Pancreas (tissue), 10 donors: ENCODE results near the gene RASSF8. TPM values are rescaled to one million over a fixed set of nuclear protein-coding genes. Genes with fewer than 3 reads are reported as not detected.

Experiments
- ATAC-seq, 4 donors: fragments of 200-7000 bp; cut with Tn5 transposase; one replicate each; pipeline versions ENCODE4 v1.8.0 to v1.9.1; 2020; ENCODE audit warnings: mild to moderate bottlenecking in 4 of 4, moderate library complexity in 4 of 4
- DNase-seq, 6 donors: peaks; one replicate each; pipeline ENCODE4 v3.0.0-alpha.2; 2020
- FAIRE-seq: peaks from 2 replicates; lab custom pipeline; 2012; peaks lifted over from hg19 to GRCh38; lab: Jason Lieb, UNC
- H3K27ac ChIP-seq, 4 donors: fragments of 200-600 bp; sonication (generic); 1 replicate in 3 of 4; 2 replicates in 1 of 4; pipeline versions ENCODE4 v1.5.0 to v1.8.0; 2020
- H3K27me3 ChIP-seq, 4 donors: fragments of 200-600 bp; one replicate each; pipeline ENCODE4 v1.8.0; 2021
- H3K36me3 ChIP-seq, 3 donors: fragments of 200-600 bp; sonication (generic) in 1 of 3; one replicate each; pipeline versions ENCODE4 v1.5.0 to v1.8.0; 2020 to 2021
- H3K4me1 ChIP-seq, 3 donors: fragments of 200-600 bp; one replicate each; pipeline ENCODE4 v1.8.0; 2021
- H3K4me3 ChIP-seq, 4 donors: fragments of 200-600 bp; sonication (generic) in 2 of 4; one replicate each; pipeline versions ENCODE4 v1.5.0 to v1.8.0; 2020 to 2021
- H3K9me3 ChIP-seq, 4 donors: fragments of 200-600 bp; one replicate each; pipeline ENCODE4 v1.8.0; 2021
- WGBS, 2 donors: extraction: QIAGEN DNeasy Blood & Tissue Kit; methylation state at CpG; one replicate each; pipeline ENCODE4 v1.1.7; 2013; 5-methylcytosine and 5-hydroxymethylcytosine counted together
- intact Hi-C, 3 donors: fragments of 100-400 bp; cut with DNase I; formaldehyde crosslinking; loops; one replicate each; pipeline versions ENCODE4 v1.11.1 to v1.14.2; 2022
- polyA plus RNA-seq, 2 donors: library from polyadenylated mRNA; stranded (reverse); fragments of 200-250 nt; gene quantifications; one replicate each; pipeline ENCODE4 v1.2.3, GENCODE V29; 2013
- total RNA-seq, 6 donors: library from RNA; stranded (reverse); fragmentation: NEBNext Ultra II Directional in 4 of 6; extraction: Animal tissue kit (Norgen Biotek cat#: 25700) in 4 of 6; gene quantifications; one replicate each; pipeline versions ENCODE4 v1.2.1 to v1.2.4, GENCODE V29; 2021 to 2023
- TF ChIP-seq, protein P1 (sequence below), 4 donors: fragments of 200-600 bp; sonication (generic) in 3 of 4; IDR thresholded peaks; one replicate each; pipeline versions ENCODE4 v1.5.0 to v1.8.0; 2021; ENCODE audit warnings: antibody characterized with exemption in 4 of 4
- donor health status: healthy with polysubstance abuse.
- donor health status: DM: no; HTN: no; CAD: no; lungs with moderate emphysema.
- donor health status: DM: no; HTN: no; CAD: no.
- donor health status: control.
- donor health status: control.
- donor health status: Bipolar disorder and iron deficiency.
- donor health status: DM: yes; HTN: yes; CAD: no.
- donor health status: DM: no; HTN: no; CAD: no.
- donor health status: DM: no; HTN: no; CAD: no.
- donor health status: DM: yes; HTN: yes; CAD: no.

The RASSF8 gene
- total and polyA plus RNA-seq, 8 donors: 4.3 to 25.0 (median 7.4) TPM

DNA sequence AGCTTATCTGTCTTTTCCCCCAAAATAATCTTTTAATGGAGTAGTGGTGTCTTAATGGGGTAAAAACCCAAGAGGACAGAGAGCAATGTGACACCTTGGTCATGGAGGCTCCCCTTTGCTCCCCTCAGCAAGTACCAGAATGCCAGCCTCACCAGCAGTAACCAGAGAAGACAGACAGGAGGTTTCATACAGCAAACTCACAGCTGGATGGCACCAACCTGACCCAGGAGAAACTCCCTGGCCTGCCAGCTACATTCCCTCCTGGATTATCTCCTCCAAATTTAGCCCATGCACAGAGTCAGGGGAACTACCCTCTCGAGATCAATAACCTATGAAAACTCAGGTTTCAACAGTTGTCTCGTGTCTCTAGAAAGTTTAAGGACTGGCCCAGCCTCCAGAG, 150.4 kb downstream of the RASSF8 start:
- no peak for DNase-seq
- 61 to 67% methylated on average over 2 of the region's 2 CpGs for WGBS, 2 donors
- Histone ChIP-seq H3K9me3 (no peaks in the 10 kb centered on the region), H3K4me1 (peaks cover 0 to 10% (median 7%) of the 10 kb centered on the region in 3 donors), H3K27ac (peak overlapping the region in 2 of 4 donors; percentile 39 to 57), H3K4me3 (no peak overlapping the region), H3K27me3 (no peaks in the 10 kb centered on the region), H3K36me3 (no peaks in the 10 kb centered on the region)
- intact Hi-C loops: no loop called here
- no peak for FAIRE-seq
- no peak for ATAC-seq
- TF ChIP-seq, protein P1, sequence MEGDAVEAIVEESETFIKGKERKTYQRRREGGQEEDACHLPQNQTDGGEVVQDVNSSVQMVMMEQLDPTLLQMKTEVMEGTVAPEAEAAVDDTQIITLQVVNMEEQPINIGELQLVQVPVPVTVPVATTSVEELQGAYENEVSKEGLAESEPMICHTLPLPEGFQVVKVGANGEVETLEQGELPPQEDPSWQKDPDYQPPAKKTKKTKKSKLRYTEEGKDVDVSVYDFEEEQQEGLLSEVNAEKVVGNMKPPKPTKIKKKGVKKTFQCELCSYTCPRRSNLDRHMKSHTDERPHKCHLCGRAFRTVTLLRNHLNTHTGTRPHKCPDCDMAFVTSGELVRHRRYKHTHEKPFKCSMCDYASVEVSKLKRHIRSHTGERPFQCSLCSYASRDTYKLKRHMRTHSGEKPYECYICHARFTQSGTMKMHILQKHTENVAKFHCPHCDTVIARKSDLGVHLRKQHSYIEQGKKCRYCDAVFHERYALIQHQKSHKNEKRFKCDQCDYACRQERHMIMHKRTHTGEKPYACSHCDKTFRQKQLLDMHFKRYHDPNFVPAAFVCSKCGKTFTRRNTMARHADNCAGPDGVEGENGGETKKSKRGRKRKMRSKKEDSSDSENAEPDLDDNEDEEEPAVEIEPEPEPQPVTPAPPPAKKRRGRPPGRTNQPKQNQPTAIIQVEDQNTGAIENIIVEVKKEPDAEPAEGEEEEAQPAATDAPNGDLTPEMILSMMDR (IDR thresholded peaks at IDR 0.05): no peak

DNA sequence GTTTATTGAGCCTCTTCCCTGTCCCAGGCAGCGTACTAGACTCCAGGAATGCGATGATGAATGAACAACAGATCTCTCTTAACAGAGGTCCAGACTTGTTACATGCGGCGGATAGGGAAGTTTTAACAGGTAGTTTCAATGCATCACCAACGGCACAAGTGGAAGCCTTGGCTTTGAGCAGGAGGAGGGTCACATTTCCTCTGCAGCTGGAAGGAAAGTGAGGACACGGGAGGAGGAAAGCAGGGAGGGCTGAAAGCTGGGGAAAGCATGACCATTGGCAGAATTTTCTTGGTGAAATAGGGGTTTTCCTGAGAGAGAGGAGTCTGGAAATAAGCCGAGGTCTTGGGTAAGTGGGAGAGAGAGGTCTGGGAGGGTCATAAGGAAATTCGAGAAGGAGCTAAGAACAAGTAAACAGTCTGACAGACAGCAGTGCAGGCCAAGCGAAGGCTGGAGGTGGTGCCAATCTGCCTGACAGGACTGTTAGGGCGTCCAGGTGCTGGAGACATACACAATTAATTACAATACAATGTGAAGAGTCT, 150.9 kb downstream of the RASSF8 start:
- peak in 2 of 4 donors; percentile 8 to 13 for ATAC-seq
- DNase-seq: peak in 2 of 6 donors; percentile 18 to 56

GRCh38 chr12:26112232-26112631, 153.8 kb downstream of the RASSF8 start:
- no peaks in the 10 kb centered on the region for H3K9me3 ChIP-seq
- ATAC-seq: no peak
- no peak for DNase-seq
- H3K27ac ChIP-seq: no peak overlapping the region
- no peak overlapping the region for H3K4me3 ChIP-seq
- intact Hi-C loops: no loop called here
- no peaks in the 10 kb centered on the region for H3K27me3 ChIP-seq
- 80 to 81% methylated on average over 6 of the region's 6 CpGs for WGBS, 2 donors
- FAIRE-seq: no peak
- H3K4me1 ChIP-seq: peaks cover 0 to 18% (median 12%) of the 10 kb centered on the region in 3 donors
- TF ChIP-seq, protein P1 (IDR thresholded peaks at IDR 0.05): no peak
- no peaks in the 10 kb centered on the region for H3K36me3 ChIP-seq

More for the DNA sequence above, 150.9 kb downstream of the RASSF8 start:
- Histone ChIP-seq H3K9me3 (no peaks in the 10 kb centered on the region), H3K36me3 (no peaks in the 10 kb centered on the region), H3K27ac (peak overlapping the region in 3 of 4 donors; percentile 1 to 57 (median 39)), H3K4me1 (peaks cover 0 to 10% (median 7%) of the 10 kb centered on the region in 3 donors), H3K4me3 (no peak overlapping the region), H3K27me3 (no peaks in the 10 kb centered on the region)
- TF ChIP-seq, protein P1 (IDR thresholded peaks at IDR 0.05): no peak
- WGBS, 2 donors: 47 to 55% methylated on average over 10 of the region's 10 CpGs
- FAIRE-seq: no peak
- intact Hi-C loops: no loop called here

GRCh38 chr12:26112703-26113147, 154.2 kb downstream of the RASSF8 start:
- peak overlapping the region in 2 of 4 donors; percentile 96 to 97 for H3K27ac ChIP-seq
- TF ChIP-seq, protein P1 (IDR thresholded peaks at IDR 0.05): no peak
- WGBS, 2 donors: 43 to 50% methylated on average over 8 of the region's 8 CpGs
- no peak for FAIRE-seq
- no peaks in the 10 kb centered on the region for H3K9me3 ChIP-seq
- intact Hi-C loops: no loop called here
- H3K4me1 ChIP-seq: peaks cover 0 to 18% (median 12%) of the 10 kb centered on the region in 3 donors
- no peaks in the 10 kb centered on the region for H3K27me3 ChIP-seq
- no peak for ATAC-seq
- no peaks in the 10 kb centered on the region for H3K36me3 ChIP-seq
- no peak overlapping the region for H3K4me3 ChIP-seq
- DNase-seq: no peak

DNA sequence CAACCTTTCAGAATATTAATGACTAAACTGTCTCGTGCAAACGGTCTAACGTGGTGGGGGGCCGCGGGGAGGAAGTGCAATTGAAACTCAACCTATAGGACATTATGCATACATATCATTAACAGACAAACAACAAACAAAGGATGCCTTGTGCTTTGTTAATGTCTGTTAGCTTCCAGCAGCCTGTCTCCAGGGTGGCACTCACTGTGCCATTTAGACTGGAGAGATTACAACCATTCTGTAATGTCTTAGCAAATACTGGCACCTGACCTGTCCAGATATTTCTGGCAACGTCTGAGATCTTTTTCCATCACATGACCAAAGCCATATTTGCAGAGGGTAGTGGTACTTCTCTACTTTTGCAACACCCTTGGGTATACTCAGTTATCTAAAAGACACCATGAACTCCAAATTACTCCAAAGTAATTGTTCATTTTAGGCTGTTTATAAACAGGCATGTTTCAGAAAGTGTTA, 154.7 kb downstream of the RASSF8 start:
- H3K27ac ChIP-seq: peak overlapping the region; percentile 93 to 97 (median 94)
- peaks cover 0 to 18% (median 12%) of the 10 kb centered on the region in 3 donors for H3K4me1 ChIP-seq
- H3K4me3 ChIP-seq: peak overlapping the region in 2 of 4 donors; percentile 47 to 50
- no peaks in the 10 kb centered on the region for H3K9me3 ChIP-seq
- 7 to 11% methylated on average over 6 of the region's 6 CpGs for WGBS, 2 donors
- H3K27me3 ChIP-seq: no peaks in the 10 kb centered on the region
- H3K36me3 ChIP-seq: no peaks in the 10 kb centered on the region
- TF ChIP-seq, protein P1 (IDR thresholded peaks at IDR 0.05): no peak
- FAIRE-seq: no peak
- DNase-seq: peak in 3 of 6 donors; percentile 27 to 46 (median 30)
- intact Hi-C loops: no loop called here
- peak; percentile 29 to 43 (median 34) for ATAC-seq
